A172 (cell line): Measurements from ENCODE around the gene GRK6. TPM values are rescaled to one million over a fixed set of nuclear protein-coding genes. Genes with fewer than 3 reads are reported as not detected.

Experiments used
- DNase-seq: peaks from one replicate; pipeline ENCODE4 v3.0.0-alpha.2; 2015; ENCODE audit warnings: low spot score
- total RNA-seq: library from RNA; depleted of rRNA; stranded (reverse); fragments of >200 nt; shearing (Covaris generic); gene quantifications from 2 replicates; pipeline ENCODE4 v1.2.3, GENCODE V29; 2014

Gene GRK6
- total RNA-seq, 1 experiment from 2014 or later = 59.3 TPM

DNA sequence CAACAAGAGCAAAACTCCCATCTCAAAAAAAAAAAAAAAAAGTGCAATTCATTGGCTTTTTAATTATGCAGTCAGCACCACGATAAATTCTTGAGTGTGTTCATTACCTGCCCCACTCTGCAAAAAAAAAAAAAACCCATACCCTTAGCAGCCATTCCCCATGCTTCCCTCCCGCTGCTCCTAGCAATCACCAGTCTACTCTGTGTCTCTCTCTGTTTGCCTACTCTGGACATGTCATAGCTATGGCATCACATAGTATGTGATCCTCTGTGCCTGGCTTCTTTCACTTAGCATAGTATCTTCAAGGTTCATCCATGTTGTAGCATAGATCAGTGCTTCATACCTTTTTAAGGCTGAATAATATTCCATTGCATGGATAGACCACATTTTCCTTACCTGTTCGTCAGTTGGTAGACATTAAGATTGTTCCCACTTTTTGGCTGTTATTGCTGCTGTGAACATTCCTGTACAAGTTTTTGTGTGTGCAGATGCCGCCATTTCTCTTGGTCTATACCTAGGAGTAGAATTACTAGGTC, 13.1 kb downstream of the GRK6 start:
- no peak for DNase-seq

DNA sequence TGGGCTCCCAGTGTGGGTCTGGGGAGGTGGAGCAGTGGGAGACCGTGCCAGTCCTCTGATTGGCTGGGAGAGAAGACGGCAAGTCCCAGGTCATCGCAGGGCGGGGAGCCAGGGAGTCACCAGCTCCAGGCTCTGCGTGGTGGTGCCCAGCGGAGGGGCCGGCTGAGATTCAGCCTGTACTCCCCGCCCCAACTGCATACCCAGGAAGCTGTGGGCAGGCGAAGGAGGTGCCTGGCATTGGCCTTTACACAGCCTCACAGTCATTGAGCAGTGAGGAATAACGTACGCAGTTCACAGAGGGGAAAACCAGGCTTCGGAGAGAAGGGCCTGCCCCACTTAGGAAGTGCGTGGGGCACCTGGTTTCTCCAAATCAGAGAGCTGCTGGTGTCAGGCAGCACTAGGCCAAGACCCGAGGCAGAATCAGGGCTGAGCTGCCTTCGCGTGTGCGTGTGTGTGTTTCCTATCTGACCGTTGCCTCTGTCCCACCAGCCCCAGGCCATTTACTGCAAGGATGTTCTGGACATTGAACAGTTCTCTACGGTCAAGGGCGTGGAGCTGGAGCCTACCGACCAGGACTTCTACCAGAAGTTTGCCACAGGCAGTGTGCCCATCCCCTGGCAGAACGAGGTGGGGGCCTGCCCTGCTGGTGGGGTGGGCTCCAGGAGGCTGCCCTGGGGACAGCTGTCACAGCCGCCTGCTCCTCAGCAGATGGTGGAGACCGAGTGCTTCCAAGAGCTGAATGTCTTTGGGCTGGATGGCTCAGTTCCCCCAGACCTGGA, 13.9 kb downstream of the GRK6 start:
- no peak for DNase-seq

DNA sequence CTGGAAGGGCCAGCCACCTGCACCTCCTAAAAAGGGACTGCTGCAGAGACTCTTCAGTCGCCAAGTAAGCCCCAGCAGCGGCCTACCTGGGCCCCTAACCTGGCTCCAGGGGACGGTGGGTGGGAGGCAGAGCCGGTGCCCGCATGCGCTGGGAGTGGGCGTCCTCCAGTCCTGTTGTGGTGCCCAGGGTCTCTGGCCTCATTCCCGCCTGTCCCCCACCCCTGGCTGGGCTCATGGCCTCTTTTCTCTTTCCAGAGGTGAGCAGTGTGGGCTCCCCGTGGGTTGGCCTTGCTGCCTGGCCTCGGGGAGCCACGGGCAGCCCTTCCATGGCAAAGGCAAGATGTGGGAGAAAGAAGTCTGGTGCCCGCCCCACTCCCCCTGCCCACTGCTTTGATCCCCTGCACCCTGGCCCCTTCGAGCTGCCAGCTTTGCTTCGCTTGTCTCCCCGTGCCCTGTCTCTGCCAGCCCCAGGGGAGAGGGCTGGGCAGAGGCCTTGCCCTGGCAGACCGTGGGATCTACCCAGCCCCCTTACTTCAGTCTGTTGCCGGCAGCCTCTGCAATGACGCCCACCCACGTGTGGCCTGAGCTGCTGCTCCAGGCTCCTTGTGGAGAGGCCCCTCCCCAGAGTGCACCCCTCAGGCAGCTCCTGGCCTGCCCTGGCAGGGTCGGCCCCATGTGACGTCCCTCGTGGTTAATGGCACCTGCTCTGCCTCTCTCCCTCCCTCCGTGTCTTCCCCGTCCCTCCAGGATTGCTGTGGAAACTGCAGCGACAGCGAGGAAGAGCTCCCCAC, 14.7 kb downstream of the GRK6 start:
- no peak for DNase-seq

DNA sequence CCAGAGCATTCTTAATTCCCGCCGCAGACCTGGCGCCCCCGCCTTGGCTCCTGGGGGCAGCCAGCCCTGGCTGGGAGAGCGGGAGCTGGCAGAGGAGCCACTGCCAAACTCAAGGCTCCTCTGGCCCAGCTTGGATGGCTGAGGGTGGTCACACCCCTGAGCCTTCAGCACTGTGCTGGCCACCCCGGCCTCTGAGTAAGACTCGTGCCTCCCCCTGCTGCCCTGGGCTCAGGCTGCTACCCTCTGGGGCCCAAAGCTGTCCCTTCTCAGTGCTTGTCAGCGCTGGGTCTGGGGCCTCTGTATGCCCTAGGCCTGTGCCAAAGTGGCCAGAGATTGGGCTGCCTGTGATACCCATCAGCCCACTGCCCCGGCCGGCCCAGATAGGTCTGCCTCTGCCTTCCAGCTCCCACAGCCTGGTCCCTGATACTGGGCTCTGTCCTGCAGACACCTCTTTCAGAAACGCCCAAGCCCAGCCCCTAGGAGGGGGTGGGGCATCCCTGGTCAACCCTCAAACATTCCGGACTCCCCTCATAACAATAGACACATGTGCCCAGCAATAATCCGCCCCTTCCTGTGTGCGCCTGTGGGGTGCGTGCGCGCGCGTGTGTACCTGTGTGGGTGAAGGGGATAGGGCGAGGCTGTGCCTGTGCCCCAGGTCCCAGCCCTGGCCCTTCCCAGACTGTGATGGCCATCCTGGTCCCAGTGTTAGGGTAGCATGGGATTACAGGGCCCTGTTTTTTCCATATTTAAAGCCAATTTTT, 15.8 kb downstream of the GRK6 start:
- no peak for DNase-seq

DNA sequence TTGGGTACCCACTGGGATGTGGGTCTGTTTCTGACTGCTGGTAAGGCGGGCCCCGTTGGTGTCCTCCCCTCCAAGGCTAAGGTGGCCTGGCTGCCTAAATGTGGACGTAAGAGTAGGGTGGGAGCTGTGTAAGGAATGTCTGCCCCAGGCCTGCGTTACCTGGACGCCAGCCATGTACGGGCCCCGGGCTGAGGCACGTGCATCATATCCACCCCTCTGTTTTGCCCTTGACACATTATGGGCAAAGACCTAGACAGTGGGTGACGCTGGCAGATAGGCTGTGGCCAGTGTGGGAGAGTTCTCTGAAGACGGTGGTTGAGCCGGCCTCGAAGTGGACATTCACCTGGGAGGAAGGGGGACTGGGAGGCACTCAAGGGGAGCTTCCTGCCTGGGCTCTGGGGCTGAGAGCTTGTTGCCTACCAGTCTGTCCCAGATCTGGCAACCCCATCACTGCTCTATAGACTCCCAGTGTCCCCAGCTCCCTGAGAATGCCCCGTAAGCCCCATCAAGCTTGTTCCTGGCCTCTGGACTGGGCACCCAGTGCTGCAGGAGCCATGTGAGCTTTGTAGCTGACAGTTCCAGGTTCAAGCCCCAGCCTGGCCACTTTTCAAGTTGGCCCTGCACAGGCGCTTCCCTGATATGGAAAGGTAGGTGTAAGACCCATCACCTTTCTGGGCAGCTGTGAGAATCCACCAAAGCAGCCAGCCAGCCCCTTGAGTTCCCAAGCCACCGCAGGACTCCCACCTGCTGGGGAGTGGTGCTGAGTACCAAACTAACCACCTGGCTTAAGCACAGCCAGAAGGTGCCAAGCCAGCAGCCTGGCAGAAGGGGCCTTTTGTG, 16.9 kb downstream of the GRK6 start:
- no peak for DNase-seq

DNA sequence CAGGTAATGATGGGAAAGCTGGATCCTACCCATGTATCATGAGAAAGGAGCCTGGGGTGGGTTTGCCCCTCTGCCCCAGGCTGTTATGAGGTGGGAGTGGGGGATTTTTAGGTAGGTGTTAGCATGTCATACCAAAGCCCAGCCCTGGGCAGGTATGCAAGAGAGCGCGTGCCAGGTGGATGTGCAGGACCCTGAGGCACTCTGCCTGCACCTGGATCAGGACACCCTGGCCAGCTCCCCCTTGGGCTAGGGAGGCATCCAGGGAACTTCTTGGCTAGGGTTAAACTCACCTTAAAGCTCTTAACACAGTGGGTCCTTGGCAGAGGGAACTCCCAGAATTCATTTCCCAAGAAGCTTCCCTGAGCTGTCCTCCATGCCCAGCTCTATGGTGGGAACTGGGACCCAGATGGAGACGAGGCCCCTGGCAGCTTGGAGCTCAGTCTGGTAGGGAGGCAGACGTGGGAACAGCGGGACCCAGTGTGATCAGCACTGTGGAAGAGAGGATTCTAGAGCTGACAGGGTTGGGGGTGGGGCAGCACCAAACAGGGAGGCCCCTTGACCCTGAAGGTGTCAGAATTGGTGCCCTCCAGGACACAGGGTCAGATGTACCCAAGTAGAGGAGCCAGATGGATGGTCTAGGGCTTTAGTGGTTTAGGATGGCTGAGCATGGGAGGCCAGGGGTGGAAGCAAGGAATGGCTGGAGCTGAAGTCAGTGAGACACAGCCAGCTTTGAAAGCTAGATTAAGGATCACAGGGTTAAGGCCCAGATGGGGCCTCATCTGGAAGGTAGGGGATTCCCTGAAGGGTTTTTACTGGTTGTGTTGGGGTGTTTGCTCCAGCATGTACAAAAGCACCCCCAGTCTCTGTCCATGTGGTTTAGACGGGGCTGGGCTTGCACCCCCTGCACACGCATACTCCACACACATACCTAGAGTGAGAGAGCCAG, 17.9 kb downstream of the GRK6 start:
- DNase-seq = no peak

DNA sequence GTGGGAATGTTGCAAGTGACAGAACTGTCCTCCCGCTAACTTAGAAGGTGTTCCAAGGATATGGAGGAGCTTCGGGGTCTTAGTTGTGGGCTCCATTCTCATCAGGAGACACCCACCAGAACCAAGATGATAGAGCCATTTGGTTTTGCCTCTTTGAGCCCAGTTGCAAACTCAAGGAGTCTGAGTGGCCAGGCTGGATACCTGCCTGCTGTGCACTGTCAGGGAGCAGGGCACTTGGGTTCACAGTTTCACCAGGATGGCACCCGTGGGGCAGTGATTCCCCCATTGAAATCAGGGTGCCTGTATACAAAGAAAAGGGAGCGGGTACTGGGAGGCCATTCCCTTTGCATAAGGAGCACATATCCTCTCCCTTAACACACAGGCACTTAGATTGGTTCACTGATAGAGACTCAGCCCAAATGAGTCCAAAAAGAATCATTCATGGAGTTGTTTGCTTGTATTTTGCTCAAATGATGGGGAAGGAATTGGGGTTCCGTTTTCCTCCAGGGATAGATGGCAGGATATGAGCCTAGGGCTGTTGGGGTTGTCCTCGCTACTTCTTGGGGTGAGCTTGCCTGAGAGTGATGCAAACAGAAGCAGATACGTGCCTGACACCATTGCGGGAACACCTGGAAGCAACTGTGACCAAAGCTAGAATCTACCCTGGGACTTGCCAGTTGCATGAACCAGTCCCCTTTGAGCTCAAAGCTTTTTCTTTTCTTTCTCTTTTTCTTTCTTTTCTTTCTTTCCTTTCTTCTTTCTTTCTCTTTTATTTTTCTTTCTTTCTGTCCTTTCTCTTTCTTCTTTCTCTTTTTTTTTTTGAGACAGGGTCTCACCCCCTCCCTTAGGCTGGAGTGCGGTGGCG, 18.8 kb downstream of the GRK6 start:
- no peak for DNase-seq

DNA sequence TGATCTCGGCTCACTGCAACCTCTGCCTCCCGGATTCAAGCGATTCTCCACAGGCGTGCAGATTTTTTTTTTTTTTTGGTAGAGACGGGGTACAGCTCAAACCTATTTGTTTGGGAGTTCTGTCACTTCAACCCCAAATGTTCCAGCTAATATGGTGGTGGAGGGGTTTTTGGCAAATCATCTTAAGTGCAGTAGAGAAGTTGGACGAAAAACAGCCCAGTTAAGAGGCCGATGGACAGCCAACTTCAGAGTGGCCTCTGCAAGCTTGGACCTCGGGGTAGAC, 19.4 kb downstream of the GRK6 start:
- no peak for DNase-seq

DNA sequence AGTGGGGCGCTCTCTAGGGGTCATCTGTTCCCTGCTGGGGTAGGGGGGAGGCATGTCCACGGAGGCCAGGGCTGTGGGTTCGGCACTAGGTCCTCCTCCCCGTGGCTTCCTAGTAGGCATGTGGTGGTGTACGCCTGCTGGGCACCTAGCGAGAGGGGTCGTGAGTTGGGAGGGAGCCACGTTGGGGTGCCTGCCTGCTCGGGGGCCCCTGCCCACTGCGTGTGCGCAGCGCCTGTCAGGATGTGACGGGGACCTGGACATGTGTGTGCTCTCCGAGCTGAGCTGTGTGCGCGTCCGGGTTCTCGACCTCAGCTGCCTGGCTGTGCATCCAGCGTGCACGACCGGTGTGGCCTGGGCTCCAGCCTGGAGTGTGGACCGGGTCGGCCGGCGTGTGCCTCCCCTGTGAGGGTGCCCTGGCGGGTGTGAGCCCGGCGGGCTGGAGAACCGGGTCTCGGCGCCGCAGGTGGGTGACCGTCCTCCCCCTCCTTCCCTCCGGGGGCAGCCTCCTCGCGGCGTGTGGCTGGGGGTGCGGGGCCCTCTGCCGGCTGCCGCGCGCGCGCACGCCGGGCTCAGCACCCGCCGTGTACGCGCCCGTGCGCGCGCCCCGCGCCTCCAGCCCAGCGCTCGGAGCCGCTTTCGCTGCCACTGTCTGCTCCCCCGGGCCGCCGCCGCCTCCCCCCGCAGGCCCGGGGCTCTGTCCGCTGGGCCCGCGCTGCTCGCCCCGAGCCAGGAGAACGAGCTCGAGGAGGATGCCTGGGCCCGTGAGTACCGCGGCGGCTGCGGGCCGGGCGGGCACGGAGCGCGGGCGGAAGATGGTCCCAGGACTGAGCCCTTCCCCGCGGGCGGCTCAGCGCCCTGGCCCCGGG, 20.0 kb downstream of the GRK6 start, which contains the start of gene PRR7:
Gene PRR7, plus strand, starts transcription at position 615 of the 866 bp plus-strand sequence. CDS start 8,254 bp downstream, outside the sequence.
- DNase-seq = peak; percentile 60

DNA sequence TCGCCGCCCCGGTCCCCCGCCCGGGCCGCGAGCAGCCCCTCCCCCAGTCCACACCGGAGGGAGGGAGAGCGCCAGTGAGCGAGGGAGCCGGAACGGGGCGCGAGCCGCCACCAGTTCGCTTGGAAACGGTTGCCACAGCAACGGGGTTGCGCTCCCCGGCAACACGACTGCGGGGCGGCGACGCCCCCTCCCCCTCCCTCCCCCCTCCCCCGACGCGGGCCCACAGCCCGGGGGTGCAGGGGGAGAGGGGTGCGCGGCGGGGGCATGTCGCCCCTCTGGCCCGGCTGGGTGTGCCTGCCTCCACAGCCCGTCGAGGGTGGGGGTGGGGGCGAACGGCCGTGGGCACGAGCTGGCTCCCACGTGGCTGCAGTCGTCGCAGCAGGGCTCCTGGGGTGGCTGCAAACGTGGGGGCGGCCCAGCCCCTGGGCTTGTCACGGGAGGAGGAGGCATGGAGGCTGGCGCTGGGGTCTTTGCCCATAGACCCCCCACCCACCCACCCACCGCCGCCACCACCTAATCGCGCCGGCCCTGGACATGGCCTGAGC, 20.7 kb downstream of the GRK6 start:
- DNase-seq = peak; percentile 67

DNA sequence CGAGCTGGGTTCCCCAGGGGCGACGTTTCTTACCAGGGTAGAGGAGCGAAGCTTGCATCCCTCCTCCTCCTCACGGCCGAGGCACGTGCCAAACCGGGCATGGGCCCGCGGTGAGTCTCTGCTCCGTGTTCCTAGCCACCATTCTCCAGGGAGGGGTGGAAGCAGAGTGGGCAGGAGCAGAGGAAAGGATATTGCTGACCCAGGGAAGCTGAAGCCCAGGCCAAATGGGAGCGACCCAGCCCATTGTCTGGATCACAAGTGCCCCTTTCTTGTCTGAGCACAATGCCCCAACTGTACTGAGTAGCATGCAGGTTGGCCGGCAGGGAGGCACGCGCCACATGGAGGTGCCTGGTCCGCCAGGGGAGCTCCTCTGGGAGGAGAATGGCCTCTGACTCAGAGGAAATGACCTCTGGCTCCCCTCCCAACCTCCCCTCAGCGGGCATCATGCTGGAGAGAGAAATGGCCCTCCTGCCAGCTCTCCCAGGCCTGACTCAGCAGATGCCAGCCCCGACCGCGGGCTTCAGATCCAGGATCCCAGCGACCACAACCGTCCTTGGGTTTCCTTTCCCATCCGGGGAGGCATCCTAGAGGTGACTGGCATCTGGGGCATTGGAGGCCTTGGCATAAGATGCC, 21.3 kb downstream of the GRK6 start:
- peak; percentile 99 for DNase-seq

DNA sequence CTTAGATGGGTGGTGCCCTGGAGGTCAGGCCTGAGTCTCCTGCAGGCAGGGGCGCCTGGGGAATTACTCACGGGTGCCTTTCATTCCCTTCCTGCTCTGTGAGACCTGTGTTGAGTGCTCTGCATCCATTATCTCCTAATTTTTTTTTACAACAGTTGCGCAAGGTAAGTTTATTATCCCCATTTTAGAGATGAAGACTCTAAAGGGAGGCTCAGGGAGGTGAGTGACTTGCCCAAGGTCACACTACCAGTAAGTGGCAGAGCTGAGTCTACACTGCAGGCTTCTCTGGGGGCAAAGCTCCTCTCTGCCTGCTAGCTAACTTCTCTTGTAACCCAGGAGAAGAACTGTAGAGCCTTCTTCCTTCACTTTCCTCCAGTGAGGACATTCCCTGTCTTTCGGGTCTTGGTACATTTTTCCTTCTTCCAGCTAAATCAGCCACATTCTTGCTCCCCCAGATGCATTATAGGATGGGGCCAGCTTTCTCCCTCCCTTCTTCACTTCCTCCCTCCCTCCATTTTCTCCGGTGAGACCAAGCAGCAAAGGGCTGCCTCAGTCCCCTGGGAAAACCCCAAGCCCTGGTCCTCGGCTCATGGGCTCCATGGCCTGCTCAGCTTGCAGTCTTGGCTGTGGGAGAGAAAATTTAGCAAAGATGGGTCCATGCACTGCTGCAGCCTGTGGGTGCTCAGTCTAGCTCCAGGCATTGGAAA, 21.9 kb downstream of the GRK6 start:
- DNase-seq = no peak

DNA sequence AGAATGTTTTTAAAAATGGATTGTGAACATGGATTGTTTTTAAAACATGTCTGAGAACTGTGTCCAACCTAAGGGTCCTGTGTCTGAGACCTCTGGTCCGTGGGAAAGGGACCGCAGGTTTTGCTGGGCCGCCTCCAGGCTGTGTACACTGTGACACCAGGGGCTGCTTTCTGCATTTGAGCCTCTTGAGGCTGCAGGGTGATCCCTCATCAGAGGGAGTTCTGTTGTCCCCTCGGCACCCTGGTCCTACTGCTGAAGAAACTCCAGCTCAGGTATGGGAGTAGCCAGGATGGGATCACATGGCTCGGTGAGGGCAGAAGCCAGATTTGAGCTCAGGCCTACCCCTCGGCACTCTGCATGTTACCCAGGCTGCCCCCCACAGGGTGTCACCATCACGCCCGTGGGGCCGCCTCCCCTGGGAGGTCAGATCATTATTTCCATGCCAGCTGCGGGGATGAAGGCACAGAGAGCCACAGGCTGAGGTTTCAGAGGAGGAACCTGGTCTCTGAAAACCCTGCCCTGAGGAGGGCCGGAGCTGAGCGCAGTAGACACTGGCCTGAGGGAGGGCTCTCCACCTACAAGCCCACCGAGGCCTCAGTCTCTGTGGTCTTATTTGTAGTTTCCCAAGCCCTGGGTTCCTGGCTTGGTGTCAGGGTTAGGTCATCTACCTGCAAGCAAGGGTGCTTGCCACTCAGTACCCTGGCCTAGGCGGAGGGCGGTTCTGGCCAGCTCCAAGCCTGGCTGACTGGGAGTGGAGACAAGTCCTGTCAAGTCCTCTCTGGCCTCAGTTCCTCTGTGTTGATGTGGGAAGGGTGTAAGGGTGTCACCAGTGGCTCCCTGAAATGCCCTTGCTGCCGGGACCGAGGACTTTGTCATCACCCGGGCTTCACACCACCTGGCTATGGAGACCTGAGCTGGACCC, 22.9 kb downstream of the GRK6 start:
- no peak for DNase-seq

DNA sequence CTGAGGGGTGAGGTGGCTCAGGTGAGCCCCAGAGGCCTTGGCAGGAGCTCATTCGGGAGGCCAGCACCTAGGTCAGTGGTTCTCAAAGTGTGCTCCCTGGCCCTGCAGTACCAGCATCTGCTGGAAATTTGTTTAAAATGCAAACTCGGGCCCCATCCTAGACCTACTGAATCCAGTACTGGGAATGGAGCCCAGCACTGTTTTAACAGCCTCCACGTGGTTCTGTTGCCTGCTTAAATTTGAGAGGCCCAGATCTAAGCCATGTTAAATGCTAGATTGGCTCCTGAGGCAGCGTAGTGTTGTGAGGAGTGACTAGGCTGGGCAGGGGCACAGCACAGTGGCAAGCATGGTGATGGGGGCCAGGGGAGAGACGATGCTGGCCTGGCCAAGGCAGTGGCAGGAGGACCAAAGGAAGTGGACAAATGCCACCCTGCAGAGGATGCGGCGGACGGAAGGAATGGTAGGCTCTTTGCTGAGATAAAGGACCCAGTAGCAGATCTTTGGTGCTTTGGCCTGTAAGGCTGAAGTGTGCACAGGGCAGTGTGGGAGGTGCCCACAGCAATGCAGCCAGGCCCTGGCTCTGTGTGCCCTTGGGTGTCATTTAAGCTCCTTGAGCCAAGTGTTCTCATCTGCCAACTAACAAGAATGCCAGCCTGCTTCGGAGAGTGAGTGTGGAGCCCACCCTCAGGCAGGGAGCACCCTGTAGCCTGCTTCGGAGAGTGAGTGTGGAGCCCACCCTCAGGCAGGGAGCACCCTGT, 24.4 kb downstream of the GRK6 start:
- DNase-seq = no peak
